PC-9 (cell line): ENCODE data around the gene SIDT1. TPM values are rescaled to one million over a fixed set of nuclear protein-coding genes. Genes with fewer than 3 reads are reported as not detected.

Experiments used
- BruUV-seq: library from RNA; stranded (reverse); fragments of 400-500 nt; replicated peaks from 2 replicates; lab custom pipeline; 2021; lab: Mats Ljungman, UMichigan
- CTCF ChIA-PET: fragments of 300-600 bp; sonication (Branson Sonifier 250); formaldehyde crosslinking; loops from one replicate; lab custom pipeline; 2022; ENCODE audit warnings: antibody characterized with exemption; lab: Charles Lee
- POLR2A ChIA-PET: fragments of 300-600 bp; sonication (Branson Sonifier 250); formaldehyde crosslinking; loops from one replicate; lab custom pipeline; 2022; ENCODE audit warnings: antibody characterized with exemption; ENCODE audit not compliant: unreplicated experiment; lab: Charles Lee
- DNase-seq, 2 experiments: peaks; one replicate each; pipeline versions ENCODE4 v3.0.0 to v3.0.0-alpha.2; 2015 to 2022; ENCODE audit warnings: mixed read lengths in 1 of 2
- H2AFZ ChIP-seq: fragments of 200-600 bp; sonication (generic); 2 replicates; pipeline ENCODE4 v1.8.1; 2017; ENCODE audit warnings: antibody characterized with exemption
- H3F3A ChIP-seq: fragments of 200-600 bp; sonication (generic); 2 replicates; pipeline ENCODE4 v1.8.1; 2017; ENCODE audit warnings: antibody characterized with exemption, mild to moderate bottlenecking, low read depth; ENCODE audit not compliant: insufficient read depth
- H3K27ac ChIP-seq: fragments of 200-600 bp; sonication (generic); 2 replicates; pipeline ENCODE4 v1.6.1; 2016; ENCODE audit warnings: mixed run types
- H3K27me3 ChIP-seq: fragments of 200-600 bp; sonication (generic); 2 replicates; pipeline ENCODE4 v1.6.1; 2016; ENCODE audit warnings: low read depth, mixed run types; ENCODE audit not compliant: insufficient read depth
- H3K36me3 ChIP-seq: fragments of 200-600 bp; sonication (generic); 2 replicates; pipeline ENCODE4 v1.6.1; 2016; ENCODE audit warnings: low read depth, mixed run types
- H3K4me1 ChIP-seq: fragments of 200-600 bp; sonication (generic); replicated peaks from 2 replicates; pipeline ENCODE4 v1.6.1; 2016; ENCODE audit warnings: mixed run types; ENCODE audit not compliant: insufficient read depth
- H3K4me2 ChIP-seq: fragments of 200-600 bp; sonication (generic); 2 replicates; pipeline ENCODE4 v1.6.1; 2017; ENCODE audit warnings: mixed run types
- H3K4me3 ChIP-seq: fragments of 200-600 bp; sonication (generic); 2 replicates; pipeline ENCODE4 v1.6.1; 2016; ENCODE audit warnings: mixed run types
- H3K79me2 ChIP-seq: fragments of 200-600 bp; sonication (generic); 2 replicates; pipeline ENCODE4 v1.6.1; 2017; ENCODE audit warnings: low read depth, mixed run types
- H3K9me2 ChIP-seq: fragments of 200-600 bp; sonication (generic); 2 replicates; pipeline ENCODE4 v1.8.1; 2017; ENCODE audit warnings: mild to moderate bottlenecking; ENCODE audit not compliant: insufficient read depth
- H3K9me3 ChIP-seq: fragments of 200-600 bp; sonication (generic); 2 replicates; pipeline ENCODE4 v1.8.1; 2016; ENCODE audit warnings: low read depth; ENCODE audit not compliant: insufficient read depth
- H4K20me1 ChIP-seq: fragments of 200-600 bp; sonication (generic); 2 replicates; pipeline ENCODE4 v1.8.1; 2017; ENCODE audit not compliant: insufficient read depth
- EZH2 ChIP-seq: fragments of 200-600 bp; sonication (generic); IDR thresholded peaks from 2 replicates; pipeline ENCODE4 v1.8.0; 2017; ENCODE audit warnings: antibody characterized with exemption, low read depth
- intact Hi-C: fragments of 100-400 bp; cut with micrococcal nuclease; formaldehyde crosslinking; loops from one replicate; pipeline ENCODE4 v1.10.0; 2022; ENCODE audit not compliant: unreplicated experiment
- total RNA-seq: library from RNA; stranded (reverse); gene quantifications from 2 replicates; pipeline ENCODE4 v1.2.3, GENCODE V29; 2021
- TF ChIP-seq, protein P1 (sequence below): fragments of 200-600 bp; sonication (generic); conservative IDR thresholded peaks from 2 replicates; pipeline ENCODE4 v1.6.1; 2017; ENCODE audit warnings: mixed run types, antibody characterized with exemption, mild to moderate bottlenecking, moderate library complexity

SIDT1 gene
- total RNA-seq, 1 experiment from 2014 or later = 1.2 TPM

DNA sequence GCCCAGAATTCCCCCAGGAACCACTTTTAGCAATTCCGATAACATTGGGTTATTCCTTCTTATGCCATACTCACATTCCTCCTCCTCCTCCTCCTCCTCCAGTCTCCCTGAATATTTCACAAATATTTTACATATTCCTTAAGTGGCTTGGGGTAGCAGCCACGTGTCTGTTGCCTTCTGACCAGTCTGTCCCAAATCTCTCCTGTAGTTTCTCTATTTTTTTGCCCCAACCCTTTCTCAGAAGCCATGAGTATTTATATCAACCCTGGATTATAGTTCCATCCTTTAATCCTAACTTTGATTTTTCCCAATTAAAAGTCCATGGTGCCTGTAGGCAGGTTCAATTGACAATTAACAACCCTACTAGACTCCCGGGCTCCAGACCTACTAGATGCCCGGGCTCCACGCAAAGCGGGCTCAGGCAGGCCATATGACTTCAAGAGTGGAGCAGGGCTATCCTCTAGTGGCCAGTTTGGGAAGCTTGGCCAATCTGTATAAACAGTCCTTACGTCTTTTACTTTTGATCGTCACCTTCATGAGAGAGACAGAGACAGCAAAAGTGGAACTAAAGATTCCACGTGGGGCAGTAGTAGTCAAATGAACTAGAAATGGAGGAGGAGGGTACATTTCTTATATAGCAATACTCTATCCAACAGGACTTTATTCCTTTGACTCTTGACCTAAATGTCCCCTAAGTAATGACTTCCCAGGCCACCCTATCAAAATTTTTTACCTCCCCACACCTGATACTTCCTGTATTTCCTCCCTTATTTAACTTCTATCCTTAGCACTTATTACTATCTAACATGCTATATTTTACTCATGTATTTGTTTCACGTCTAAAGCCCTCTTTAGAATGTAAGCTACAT is 94.4 kb downstream of the SIDT1 start:
- Histone ChIP-seq H3K27me3 (no peaks in the 10 kb centered on the region), H3K4me3 (no peak overlapping the region), H3K79me2 (no peaks in the 10 kb centered on the region), H3K4me1 (0 out of 2 replicates have a peak, but pooled peaks cover 4% of the 10 kb centered on the region), H3K27ac (no peak overlapping the region), H3K36me3 (no peaks in the 10 kb centered on the region), H3K4me2 (peak overlapping the region; percentile 56), H3K9me3 (no peaks in the 10 kb centered on the region), H3K9me2 (no peaks in the 10 kb centered on the region), H3F3A (no peaks in the 10 kb centered on the region), H2AFZ (no peak overlapping the region), H4K20me1 (no peaks in the 10 kb centered on the region)
- no TSS peak for BruUV-seq
- CTCF ChIA-PET = interaction anchor here (0.7 to 0.9 kb wide), 2 partner anchors 49 to 118 kb away, joined by 3 read pairs; no protein-coding TSS in a partner anchor
- POLR2A ChIA-PET = no interaction called here
- peak; percentile 41 for DNase-seq
- intact Hi-C loops = loop anchor here (1.0 to 10.0 kb wide), 6 partner anchors 132 to 1044 kb away; partner anchors contain the start of gene CCDC80
- TF ChIP-seq EZH2 = no peak
- TF ChIP-seq, protein P1, sequence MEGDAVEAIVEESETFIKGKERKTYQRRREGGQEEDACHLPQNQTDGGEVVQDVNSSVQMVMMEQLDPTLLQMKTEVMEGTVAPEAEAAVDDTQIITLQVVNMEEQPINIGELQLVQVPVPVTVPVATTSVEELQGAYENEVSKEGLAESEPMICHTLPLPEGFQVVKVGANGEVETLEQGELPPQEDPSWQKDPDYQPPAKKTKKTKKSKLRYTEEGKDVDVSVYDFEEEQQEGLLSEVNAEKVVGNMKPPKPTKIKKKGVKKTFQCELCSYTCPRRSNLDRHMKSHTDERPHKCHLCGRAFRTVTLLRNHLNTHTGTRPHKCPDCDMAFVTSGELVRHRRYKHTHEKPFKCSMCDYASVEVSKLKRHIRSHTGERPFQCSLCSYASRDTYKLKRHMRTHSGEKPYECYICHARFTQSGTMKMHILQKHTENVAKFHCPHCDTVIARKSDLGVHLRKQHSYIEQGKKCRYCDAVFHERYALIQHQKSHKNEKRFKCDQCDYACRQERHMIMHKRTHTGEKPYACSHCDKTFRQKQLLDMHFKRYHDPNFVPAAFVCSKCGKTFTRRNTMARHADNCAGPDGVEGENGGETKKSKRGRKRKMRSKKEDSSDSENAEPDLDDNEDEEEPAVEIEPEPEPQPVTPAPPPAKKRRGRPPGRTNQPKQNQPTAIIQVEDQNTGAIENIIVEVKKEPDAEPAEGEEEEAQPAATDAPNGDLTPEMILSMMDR = peak; percentile 86

- no peaks in the 10 kb centered on the region for H4K20me1 ChIP-seq
- POLR2A ChIA-PET = interaction anchor here (0.6 kb wide), 1 partner anchor 1024 kb away, joined by 3 read pairs; no protein-coding TSS in a partner anchor
- intact Hi-C loops = loop anchor here (5.0 to 10.0 kb wide), 3 partner anchors 334 to 986 kb away; partner anchors contain the start of gene CCDC80
- H3K9me3 ChIP-seq = no peaks in the 10 kb centered on the region
- no peak overlapping the region for H3K27ac ChIP-seq
- no peaks in the 10 kb centered on the region for H3K36me3 ChIP-seq
- H3K9me2 ChIP-seq = no peaks in the 10 kb centered on the region
- H3K79me2 ChIP-seq = no peaks in the 10 kb centered on the region
- no peak overlapping the region for H3K4me3 ChIP-seq
- TF ChIP-seq, protein P1 = no peak
- TF ChIP-seq EZH2 = no peak
- H3F3A ChIP-seq = no peaks in the 10 kb centered on the region
- H3K27me3 ChIP-seq = no peaks in the 10 kb centered on the region
- CTCF ChIA-PET = no interaction called here
- no peak overlapping the region for H2AFZ ChIP-seq
- H3K4me2 ChIP-seq = no peak overlapping the region
- no TSS peak for BruUV-seq
- H3K4me1 ChIP-seq = 0 out of 2 replicates have a peak, but pooled peaks cover 4% of the 10 kb centered on the region
- no peak for DNase-seq
Measured at GRCh38 chr3:113628316-113628715, 96.0 kb downstream of the SIDT1 start.

DNA sequence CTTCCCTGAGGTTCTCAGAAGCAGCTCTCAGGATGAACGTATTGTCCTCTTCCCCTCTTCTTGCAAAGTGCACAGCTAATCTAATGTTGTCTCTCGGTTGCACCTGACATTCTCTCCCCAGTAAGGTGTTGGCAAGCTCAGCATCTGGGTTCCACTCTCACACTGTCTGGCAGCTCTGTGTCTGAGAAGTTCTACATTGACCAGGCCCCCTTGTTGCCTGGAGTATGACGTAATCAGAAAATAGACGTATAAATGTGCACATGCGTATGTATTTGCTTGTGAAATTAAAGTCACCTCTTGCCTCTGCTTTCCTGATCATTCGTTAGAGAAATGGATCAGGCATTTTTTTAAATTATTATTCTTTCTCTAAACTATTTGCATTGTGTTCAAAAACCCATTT is 96.4 kb downstream of the SIDT1 start:
- Histone ChIP-seq H2AFZ (no peak overlapping the region), H3K9me2 (no peaks in the 10 kb centered on the region), H3K27ac (no peak overlapping the region), H3K36me3 (no peaks in the 10 kb centered on the region), H3K9me3 (no peaks in the 10 kb centered on the region), H3K4me2 (no peak overlapping the region), H3K4me3 (no peak overlapping the region), H3K4me1 (0 out of 2 replicates have a peak, but pooled peaks cover 4% of the 10 kb centered on the region), H3F3A (no peaks in the 10 kb centered on the region), H4K20me1 (no peaks in the 10 kb centered on the region), H3K79me2 (no peaks in the 10 kb centered on the region), H3K27me3 (no peaks in the 10 kb centered on the region)
- CTCF ChIA-PET = interaction anchor here (0.7 kb wide), 1 partner anchor 71 kb away, joined by 6 read pairs; no protein-coding TSS in a partner anchor
- POLR2A ChIA-PET = interaction anchor here (0.6 kb wide), 1 partner anchor 1024 kb away, joined by 3 read pairs; no protein-coding TSS in a partner anchor
- intact Hi-C loops = loop anchor here (5.0 to 10.0 kb wide), 3 partner anchors 334 to 986 kb away; partner anchors contain the start of gene CCDC80
- no peak for DNase-seq
- TF ChIP-seq, protein P1 = no peak
- TF ChIP-seq EZH2 = no peak
- BruUV-seq = no TSS peak
